ENCODE measurements around the gene PSME1. TPM values are rescaled to one million over a fixed set of nuclear protein-coding genes. Genes with fewer than 3 reads are reported as not detected.
A peak's percentile ranks its signal among the peaks of the same experiment; 100 is the strongest.

The PSME1 gene
- total RNA-seq, 6 experiments from 2014 or later = 81.7 to 119 (median 107) TPM

- Histone ChIP-seq H3K27me3 (no peaks in the 10 kb centered on the region), H3K27ac (peak overlapping the region; percentile 89 to 97 (median 94)), H3K4me3 (peak overlapping the region; percentile 77 to 98 (median 90)), H3K36me3 (peaks cover 0 to 34% (median 7%) of the 10 kb centered on the region in 4 donors), H3K9me3 (no peaks in the 10 kb centered on the region), H3K4me1 (peaks cover 0 to 65% (median 29%) of the 10 kb centered on the region in 4 donors)
- ATAC-seq (peak in 1 of 4 donors; percentile 0), DNase-seq (no peak)
- intact Hi-C loops (cut with DNase I) = loop anchor here (5.0 to 10.0 kb wide), 2 partner anchors 38 to 60 kb away; no protein-coding TSS in a partner anchor
- WGBS (ENCODE audit: insufficient coverage, low coverage, low lambda C conversion rate, missing lambda C conversion rate) = 0% methylated on average over 10 of the region's 14 CpGs
- TF ChIP-seq CTCF (IDR thresholded peaks at IDR 0.05) (no peak), POLR2A (IDR thresholded peaks at IDR 0.05) (no peak)
Observed at GRCh38 chr14:24094841-24095270, 41.1 kb upstream of the PSME1 start.

GRCh38 chr14:24095271-24096068 is 40.5 kb upstream of the PSME1 start:
- 9% methylated on average over 10 of the region's 12 CpGs for WGBS (ENCODE audit: insufficient coverage, low coverage, low lambda C conversion rate, missing lambda C conversion rate)
- DNase-seq (peak; percentile 89 to 98 (median 97)), ATAC-seq (peak; percentile 62 to 76 (median 70))
- Histone ChIP-seq H3K4me1 (peaks cover 0 to 71% (median 29%) of the 10 kb centered on the region in 4 donors), H3K27ac (peak overlapping the region; percentile 89 to 97 (median 94)), H3K9me3 (no peaks in the 10 kb centered on the region), H3K4me3 (peak overlapping the region; percentile 77 to 98 (median 90)), H3K36me3 (peaks cover 0 to 40% (median 9%) of the 10 kb centered on the region in 4 donors), H3K27me3 (no peaks in the 10 kb centered on the region)
- TF ChIP-seq POLR2A (IDR thresholded peaks at IDR 0.05) (peak; percentile 93), CTCF (IDR thresholded peaks at IDR 0.05) (peak in 1 of 4 donors; percentile 7)
- intact Hi-C loops (cut with DNase I) = loop anchor here in 1 of 2 donors (10.0 kb wide), 1 partner anchor 59 kb away; no protein-coding TSS in a partner anchor

- intact Hi-C loops (cut with DNase I) = loop anchor here in 1 of 2 donors (10.0 kb wide), 1 partner anchor 58 kb away; no protein-coding TSS in a partner anchor
- H3K4me3 ChIP-seq = peak overlapping the region in 1 of 3 donors; percentile 98
- H3K27me3 ChIP-seq = no peaks in the 10 kb centered on the region
- H3K36me3 ChIP-seq = peaks cover 0 to 47% (median 9%) of the 10 kb centered on the region in 4 donors
- 81% methylated on average over 3 of the region's 8 CpGs for WGBS (ENCODE audit: insufficient coverage, low coverage, low lambda C conversion rate, missing lambda C conversion rate)
- H3K4me1 ChIP-seq = peaks cover 0 to 82% (median 29%) of the 10 kb centered on the region in 4 donors
- peak overlapping the region in 2 of 3 donors; percentile 52 to 97 for H3K27ac ChIP-seq
- TF ChIP-seq CTCF (IDR thresholded peaks at IDR 0.05) (no peak), POLR2A (IDR thresholded peaks at IDR 0.05) (no peak)
- no peaks in the 10 kb centered on the region for H3K9me3 ChIP-seq
- no peak for ATAC-seq
- DNase-seq = no peak
Observed at GRCh38 chr14:24096545-24097181, 39.3 kb upstream of the PSME1 start.

- H3K9me3 ChIP-seq = no peaks in the 10 kb centered on the region
- no peaks in the 10 kb centered on the region for H3K27me3 ChIP-seq
- peaks cover 0 to 60% (median 12%) of the 10 kb centered on the region in 4 donors for H3K36me3 ChIP-seq
- no peak overlapping the region for H3K4me3 ChIP-seq
- intact Hi-C loops (cut with DNase I) = loop anchor here in 1 of 2 donors (10.0 kb wide), 1 partner anchor 56 kb away; no protein-coding TSS in a partner anchor
- peaks cover 0 to 82% (median 25%) of the 10 kb centered on the region in 4 donors for H3K4me1 ChIP-seq
- 73% methylated on average over 4 of the region's 16 CpGs for WGBS (ENCODE audit: insufficient coverage, low coverage, low lambda C conversion rate, missing lambda C conversion rate)
- TF ChIP-seq CTCF (IDR thresholded peaks at IDR 0.05) (no peak), POLR2A (IDR thresholded peaks at IDR 0.05) (no peak)
- ATAC-seq (no peak), DNase-seq (no peak)
- peak overlapping the region in 1 of 3 donors; percentile 39 for H3K27ac ChIP-seq
Observed at GRCh38 chr14:24098229-24098926, 37.6 kb upstream of the PSME1 start.
